Psoas muscle (tissue), 8 donors: ENCODE measurements around the gene DAPK3. TPM values are rescaled to one million over a fixed set of nuclear protein-coding genes. Genes with fewer than 3 reads are reported as not detected.
"Not testable (repeated sequence)": the region's sequence is repeated elsewhere in the genome, so short reads cannot be mapped to it uniquely, and the experiment has no call there.

Experiments used
- ATAC-seq, 4 donors: fragments of 200-7000 bp; cut with Tn5 transposase; one replicate each; pipeline ENCODE4 v1.9.1; 2020; ENCODE audit warnings: moderate library complexity in 3 of 4, mild to moderate bottlenecking in 2 of 4
- DNase-seq, 2 donors: peaks; one replicate each; pipeline ENCODE4 v3.0.0-alpha.2; 2020
- H3K27ac ChIP-seq: fragments of 200-600 bp; one replicate; pipeline ENCODE4 v1.8.0; 2022
- H3K27me3 ChIP-seq, 3 donors: fragments of 200-600 bp in 1 of 3; one replicate each; pipeline versions ENCODE4 v1.6.1 to v1.8.0; 2013 to 2022; ENCODE audit warnings: low read length in 2 of 3, mild to moderate bottlenecking in 2 of 3, moderate library complexity in 1 of 3; ENCODE audit not compliant: insufficient read depth in 3 of 3
- H3K36me3 ChIP-seq, 2 donors: fragments of 200-600 bp in 1 of 2; one replicate each; pipeline versions ENCODE4 v1.6.1 to v1.8.0; 2013 to 2022; ENCODE audit warnings: low read depth in 1 of 2, mild to moderate bottlenecking in 1 of 2, moderate library complexity in 1 of 2; ENCODE audit not compliant: insufficient read depth in 1 of 2
- H3K4me1 ChIP-seq: fragments of 200-600 bp; one replicate; pipeline ENCODE4 v1.8.0; 2022
- H3K4me3 ChIP-seq: fragments of 200-600 bp; one replicate; pipeline ENCODE4 v1.8.0; 2022; ENCODE audit warnings: mild to moderate bottlenecking
- H3K9me3 ChIP-seq: fragments of 200-600 bp; one replicate; pipeline ENCODE4 v1.8.0; 2022
- WGBS, 3 donors: extraction: QIAGEN DNeasy Blood & Tissue Kit; methylation state at CpG; one replicate each; pipeline versions ENCODE4 v1.1.6 to v1.1.7; 2013; 5-methylcytosine and 5-hydroxymethylcytosine counted together
- intact Hi-C, 2 donors: fragments of 100-400 bp; cut with DNase I; formaldehyde crosslinking; loops; one replicate each; pipeline versions ENCODE4 v1.11.0 to v1.14.2; 2022
- polyA plus RNA-seq, 3 donors: library from polyadenylated mRNA; stranded (reverse); fragments of 200-250 nt; gene quantifications; one replicate each; pipeline ENCODE4 v1.2.3, GENCODE V29; 2013
- total RNA-seq, 4 donors: library from RNA; stranded (reverse); fragmentation: NEBNext Ultra II Directional in 2 of 4; extraction: Animal tissue kit (Norgen Biotek cat#: 25700) in 2 of 4; gene quantifications; one replicate each; pipeline versions ENCODE4 v1.2.1 to v1.2.4, GENCODE V29; 2021 to 2023
- TF ChIP-seq, protein P1 (sequence below): fragments of 200-600 bp; IDR thresholded peaks from one replicate; pipeline ENCODE4 v1.8.0; 2022; ENCODE audit warnings: antibody characterized with exemption
- donor health status: healthy with polysubstance abuse.
- donor health status: DM: no; HTN: no; CAD: no; lungs with moderate emphysema.
- donor health status: Bipolar disorder and iron deficiency.
- donor health status: healthy.
- donor health status: DM: yes; HTN: yes; CAD: no.
- donor health status: DM: no; HTN: no; CAD: no.
- donor health status: DM: no; HTN: no; CAD: no.
- donor health status: DM: yes; HTN: yes; CAD: no.

DAPK3 gene
- total and polyA plus RNA-seq, 7 donors, result 92.6 to 176 (median 142) TPM

- ATAC-seq, result peak; percentile 1 to 20 (median 18)
- Histone ChIP-seq H3K4me1 (peaks cover 44% of the 10 kb centered on the region), H3K9me3 (no peaks in the 10 kb centered on the region), H3K27me3 (no peaks in the 10 kb centered on the region), H3K36me3 (no peaks in the 10 kb centered on the region), H3K4me3 (peak overlapping the region; percentile 84), H3K27ac (peak overlapping the region; percentile 99)
- 17 to 23% (median 21%) methylated on average over 13 to 20 of the region's 20 CpGs for WGBS, 3 donors
- TF ChIP-seq, protein P1, sequence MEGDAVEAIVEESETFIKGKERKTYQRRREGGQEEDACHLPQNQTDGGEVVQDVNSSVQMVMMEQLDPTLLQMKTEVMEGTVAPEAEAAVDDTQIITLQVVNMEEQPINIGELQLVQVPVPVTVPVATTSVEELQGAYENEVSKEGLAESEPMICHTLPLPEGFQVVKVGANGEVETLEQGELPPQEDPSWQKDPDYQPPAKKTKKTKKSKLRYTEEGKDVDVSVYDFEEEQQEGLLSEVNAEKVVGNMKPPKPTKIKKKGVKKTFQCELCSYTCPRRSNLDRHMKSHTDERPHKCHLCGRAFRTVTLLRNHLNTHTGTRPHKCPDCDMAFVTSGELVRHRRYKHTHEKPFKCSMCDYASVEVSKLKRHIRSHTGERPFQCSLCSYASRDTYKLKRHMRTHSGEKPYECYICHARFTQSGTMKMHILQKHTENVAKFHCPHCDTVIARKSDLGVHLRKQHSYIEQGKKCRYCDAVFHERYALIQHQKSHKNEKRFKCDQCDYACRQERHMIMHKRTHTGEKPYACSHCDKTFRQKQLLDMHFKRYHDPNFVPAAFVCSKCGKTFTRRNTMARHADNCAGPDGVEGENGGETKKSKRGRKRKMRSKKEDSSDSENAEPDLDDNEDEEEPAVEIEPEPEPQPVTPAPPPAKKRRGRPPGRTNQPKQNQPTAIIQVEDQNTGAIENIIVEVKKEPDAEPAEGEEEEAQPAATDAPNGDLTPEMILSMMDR, result no peak
- no peak for DNase-seq
- intact Hi-C loops, result loop anchor here in 1 of 2 donors (2.0 kb wide), 1 partner anchor 35 kb away; the partner anchor contains the start of gene EEF2
Measured at GRCh38 chr19:3949997-3950859, 20.7 kb downstream of the DAPK3 start.

DNA sequence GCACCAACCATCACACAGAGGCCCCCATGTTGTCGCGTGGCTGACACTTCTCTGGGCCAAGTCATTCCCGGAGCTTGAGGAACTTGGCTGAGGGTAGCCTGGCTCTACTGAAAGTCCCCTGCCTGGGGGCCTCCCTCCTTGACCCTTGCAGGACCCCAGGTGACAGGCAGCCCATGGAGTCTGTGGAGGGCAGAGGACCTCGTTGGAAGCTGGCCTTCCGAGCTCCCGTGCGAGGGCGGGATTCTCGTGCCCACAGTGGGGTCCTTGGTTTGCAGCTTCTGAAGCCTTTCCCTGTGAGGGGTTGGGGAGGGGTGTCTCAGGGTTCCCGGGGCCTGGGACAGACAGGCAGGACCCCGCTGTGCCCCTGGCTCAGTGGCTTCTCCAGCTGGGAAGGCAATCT lies 21.6 kb downstream of the DAPK3 start:
- peak overlapping the region; percentile 99 for H3K27ac ChIP-seq
- peak overlapping the region; percentile 84 for H3K4me3 ChIP-seq
- H3K27me3 ChIP-seq, result no peaks in the 10 kb centered on the region
- H3K9me3 ChIP-seq, result no peaks in the 10 kb centered on the region
- DNase-seq (no peak), ATAC-seq (no peak)
- intact Hi-C loops, result no loop called here
- TF ChIP-seq, protein P1, result no peak
- H3K36me3 ChIP-seq, result no peaks in the 10 kb centered on the region
- 38 to 51% (median 47%) methylated on average over 11 of the region's 11 CpGs for WGBS, 3 donors
- H3K4me1 ChIP-seq, result peaks cover 36% of the 10 kb centered on the region

DNA sequence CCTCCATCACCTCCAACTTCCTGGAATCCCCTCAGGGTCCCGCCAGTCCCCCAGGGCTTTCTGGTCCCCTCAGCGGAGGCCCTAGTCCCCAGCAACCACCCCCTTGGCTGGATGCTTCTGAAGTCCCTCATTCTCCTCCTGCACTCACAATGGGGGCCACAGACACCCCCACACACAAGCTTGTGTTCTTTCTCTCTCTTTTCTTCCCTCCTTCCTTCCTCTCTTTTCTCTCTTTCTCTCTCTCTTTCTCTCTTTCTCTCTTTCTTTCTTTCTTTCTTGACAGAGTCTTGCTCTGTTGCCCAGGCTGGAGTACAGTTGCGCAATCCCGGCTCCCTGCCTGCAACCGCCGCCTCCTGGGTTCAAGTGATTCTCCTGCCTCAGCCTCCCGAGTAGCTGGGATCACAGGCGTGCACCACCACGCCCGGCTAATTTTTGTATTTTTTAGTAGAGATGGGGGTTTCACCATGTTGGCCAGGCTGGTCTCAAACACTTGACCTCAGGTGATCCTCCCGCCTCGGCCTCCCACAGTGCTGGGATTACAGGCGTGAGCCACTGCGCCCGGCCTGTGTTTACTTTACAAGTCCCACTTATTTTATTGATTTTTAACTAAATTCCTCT lies 23.5 kb downstream of the DAPK3 start:
- 73 to 82% (median 74%) methylated on average over 15 of the region's 15 CpGs for whole genome bisulfite sequencing, 3 donors
- DNase-seq, intact Hi-C loops, H3K27me3 ChIP-seq, H3K9me3 ChIP-seq, H3K4me3 ChIP-seq, H3K36me3 ChIP-seq, ATAC-seq: not testable (repeated sequence)
- peak overlapping the region; percentile 99 for H3K27ac ChIP-seq
- H3K4me1 ChIP-seq, result peaks cover 26% of the 10 kb centered on the region

- TF ChIP-seq, protein P1, result no peak
- Histone ChIP-seq H3K27ac (peak overlapping the region; percentile 99), H3K4me1 (peaks cover 16% of the 10 kb centered on the region), H3K27me3 (no peaks in the 10 kb centered on the region), H3K9me3 (no peaks in the 10 kb centered on the region), H3K36me3 (no peaks in the 10 kb centered on the region), H3K4me3 (no peak overlapping the region)
- peak in 3 of 4 donors; percentile 13 to 40 (median 21) for ATAC-seq
- intact Hi-C loops, result loop anchor here in 1 of 2 donors (2.0 kb wide), 1 partner anchor 21 kb away; no protein-coding TSS in a partner anchor
- DNase-seq, result no peak
- 31 to 40% (median 40%) methylated on average over 2 of the region's 2 CpGs for WGBS, 3 donors
Measured at GRCh38 chr19:3945838-3946237, 25.1 kb downstream of the DAPK3 start.
